H1 (cell line): ENCODE measurements around the gene TBC1D22A. TPM values are rescaled to one million over a fixed set of nuclear protein-coding genes. Genes with fewer than 3 reads are reported as not detected.
A peak's percentile ranks its signal among the peaks of the same experiment; 100 is the strongest.

Experiments used
- CTCF ChIA-PET: fragments of 300-600 bp; sonication (Branson Sonifier 250); formaldehyde crosslinking; loops from one replicate; lab custom pipeline; 2021; ENCODE audit not compliant: partially characterized antibody; lab: Charles Lee
- POLR2A ChIA-PET: fragments of 300-600 bp; sonication (Branson Sonifier 250); formaldehyde crosslinking; loops from one replicate; lab custom pipeline; 2021; ENCODE audit warnings: inconsistent platforms; ENCODE audit not compliant: partially characterized antibody; lab: Charles Lee
- DNase-seq, 2 experiments: peaks; one replicate each; pipeline versions ENCODE4 v3.0.0 to v3.0.0-alpha.2; 2010 to 2022; ENCODE audit warnings: low spot score in 2 of 2, low read depth in 1 of 2, mixed read lengths in 1 of 2
- FAIRE-seq: peaks from 2 replicates; lab custom pipeline; 2011; peaks lifted over from hg19 to GRCh38; lab: Jason Lieb, UNC
- H2AFZ ChIP-seq: 2 replicates; pipeline ENCODE4 v1.8.1; 2012; ENCODE audit warnings: low read length, inconsistent platforms
- H2AK5ac ChIP-seq: 2 replicates; pipeline ENCODE4 v1.6.1; 2013; ENCODE audit warnings: low read depth, low read length
- H2BK120ac ChIP-seq: replicated peaks from 2 replicates; pipeline ENCODE3; 2013; ENCODE audit warnings: low read depth, low read length, inconsistent platforms
- H2BK12ac ChIP-seq: 2 replicates; pipeline ENCODE4 v1.6.1; 2013; ENCODE audit warnings: low read depth, low read length
- H2BK15ac ChIP-seq: 2 replicates; pipeline ENCODE4 v1.6.1; 2013; ENCODE audit warnings: low read length
- H2BK20ac ChIP-seq: 2 replicates; pipeline ENCODE4 v1.6.1; 2013; ENCODE audit warnings: low read length
- H2BK5ac ChIP-seq: 2 replicates; pipeline ENCODE4 v1.6.1; 2013; ENCODE audit warnings: low read depth, low read length
- H3K14ac ChIP-seq: 2 replicates; pipeline ENCODE4 v1.6.1; 2013; ENCODE audit warnings: inconsistent platforms; ENCODE audit not compliant: insufficient read length
- H3K18ac ChIP-seq: 2 replicates; pipeline ENCODE4 v1.6.1; 2013; ENCODE audit warnings: low read length; ENCODE audit errors: extremely low read depth
- H3K23ac ChIP-seq: 2 replicates; pipeline ENCODE4 v1.6.1; 2013; ENCODE audit warnings: inconsistent platforms; ENCODE audit not compliant: insufficient read length
- H3K23me2 ChIP-seq: 2 replicates; pipeline ENCODE4 v1.6.1; 2013; ENCODE audit warnings: low read depth, low read length
- H3K27ac ChIP-seq: 2 replicates; pipeline ENCODE4 v1.6.1; 2011; ENCODE audit warnings: low read depth, low read length, inconsistent platforms
- H3K27me3 ChIP-seq, 4 experiments: replicated peaks in 1 of 4; 1 replicate in 1 of 4; 2 replicates in 3 of 4; pipeline versions ENCODE4 v1.6.1 to v1.8.1; 2011 to 2013; ENCODE audit warnings: low read length in 3 of 4, mild to moderate bottlenecking in 3 of 4, inconsistent platforms in 2 of 4, mixed read lengths in 2 of 4, moderate library complexity in 1 of 4; ENCODE audit not compliant: control insufficient read depth in 3 of 4, insufficient read depth in 3 of 4; ENCODE audit errors: extremely low read depth in 1 of 4
- H3K36me3 ChIP-seq, 4 experiments: 2 replicates each; pipeline versions ENCODE4 v1.6.1 to v1.8.1; 2011 to 2013; ENCODE audit warnings: mild to moderate bottlenecking in 4 of 4, low read length in 3 of 4, moderate library complexity in 2 of 4, control low read depth in 1 of 4, inconsistent platforms in 1 of 4; ENCODE audit not compliant: insufficient read depth in 4 of 4, control insufficient read depth in 2 of 4
- H3K4ac ChIP-seq: replicated peaks from 2 replicates; pipeline ENCODE3; 2013; ENCODE audit warnings: low read length, low read depth, mixed read lengths, inconsistent platforms; ENCODE audit not compliant: insufficient read length
- H3K4me1 ChIP-seq, 4 experiments: replicated peaks in 1 of 4; 1 replicate in 1 of 4; 2 replicates in 3 of 4; pipeline versions ENCODE4 v1.6.1 to v1.8.1; 2011 to 2013; ENCODE audit warnings: low read length in 3 of 4, inconsistent platforms in 2 of 4, mixed read lengths in 1 of 4; ENCODE audit not compliant: insufficient read depth in 4 of 4, control insufficient read depth in 3 of 4
- H3K4me2 ChIP-seq, 2 experiments: 2 replicates each; pipeline versions ENCODE4 v1.6.1 to v1.8.1; 2011 to 2013; ENCODE audit warnings: low read depth in 2 of 2, low read length in 2 of 2, control low read depth in 1 of 2, inconsistent platforms in 1 of 2, mild to moderate bottlenecking in 1 of 2; ENCODE audit not compliant: insufficient read depth in 1 of 2
- H3K4me3 ChIP-seq, 4 experiments: fragments of 200-600, 300-600 bp in 1 of 4; sonication (generic), shearing (Covaris generic), sonication (Bioruptor Twin) in 1 of 4; 2 replicates each; pipeline versions ENCODE4 v1.5.1 to v1.8.1; 2011 to 2016; ENCODE audit warnings: low read length in 4 of 4, low read depth in 3 of 4, control low read depth in 2 of 4, inconsistent platforms in 2 of 4, mild to moderate bottlenecking in 2 of 4, mixed read lengths in 1 of 4, moderate library complexity in 1 of 4; ENCODE audit not compliant: insufficient read depth in 2 of 4; ENCODE audit errors: extremely low read depth in 1 of 4
- H3K56ac ChIP-seq: replicated peaks from 2 replicates; pipeline ENCODE3; 2013; ENCODE audit warnings: low read depth, mild to moderate bottlenecking, mixed read lengths, low read length, inconsistent platforms; ENCODE audit not compliant: insufficient read length
- H3K79me1 ChIP-seq: 2 replicates; pipeline ENCODE4 v1.6.1; 2013; ENCODE audit warnings: low read depth, low read length, control low read depth
- H3K79me2 ChIP-seq, 2 experiments: 2 replicates each; pipeline versions ENCODE4 v1.6.1 to v1.8.1; 2012 to 2013; ENCODE audit warnings: low read length in 2 of 2, mild to moderate bottlenecking in 2 of 2, inconsistent platforms in 1 of 2; ENCODE audit not compliant: insufficient read depth in 2 of 2, control insufficient read depth in 1 of 2
- H3K9ac ChIP-seq, 4 experiments: replicated peaks in 1 of 4; 1 replicate in 1 of 4; 2 replicates in 3 of 4; pipeline versions ENCODE4 v1.6.1 to v1.8.1; 2011 to 2013; ENCODE audit warnings: low read depth in 3 of 4, low read length in 3 of 4, control low read depth in 2 of 4, mild to moderate bottlenecking in 2 of 4, moderate library complexity in 2 of 4, inconsistent platforms in 1 of 4; ENCODE audit errors: extremely low read depth in 1 of 4
- H3K9me3 ChIP-seq, 2 experiments: 2 replicates each; pipeline versions ENCODE4 v1.6.1 to v1.8.1; 2012 to 2013; ENCODE audit warnings: mild to moderate bottlenecking in 2 of 2, moderate library complexity in 2 of 2, control low read depth in 1 of 2, inconsistent platforms in 1 of 2, low read depth in 1 of 2, low read length in 1 of 2, mixed read lengths in 1 of 2; ENCODE audit not compliant: insufficient read depth in 2 of 2
- H4K20me1 ChIP-seq, 2 experiments: replicated peaks in 1 of 2; 2 replicates each; pipeline versions ENCODE3 to v1.8.1; 2011 to 2013; ENCODE audit warnings: inconsistent platforms in 2 of 2, low read length in 2 of 2, mild to moderate bottlenecking in 1 of 2; ENCODE audit not compliant: insufficient read depth in 2 of 2, control insufficient read depth in 1 of 2
- H4K5ac ChIP-seq: 2 replicates; pipeline ENCODE4 v1.6.1; 2013; ENCODE audit warnings: low read length, low read depth, mixed read lengths, inconsistent platforms; ENCODE audit not compliant: insufficient read length
- H4K8ac ChIP-seq: 2 replicates; pipeline ENCODE4 v1.8.0; 2013; ENCODE audit warnings: mild to moderate bottlenecking, moderate library complexity, low read length, inconsistent platforms; ENCODE audit not compliant: insufficient read depth; ENCODE audit errors: extremely low read depth
- H4K91ac ChIP-seq: replicated peaks from 2 replicates; pipeline ENCODE3; 2013; ENCODE audit warnings: low read length, mixed read lengths, inconsistent platforms; ENCODE audit not compliant: insufficient read length
- CTBP2 ChIP-seq: IDR thresholded peaks from 2 replicates; pipeline ENCODE4 v1.7.0; 2011; ENCODE audit warnings: borderline replicate concordance, mild to moderate bottlenecking, moderate library complexity, mixed read lengths, low read length; ENCODE audit not compliant: insufficient read depth, insufficient read length
- EZH2 ChIP-seq: fragments of 200-600 bp; sonication (generic); IDR thresholded peaks from 2 replicates; pipeline ENCODE4 v1.7.1; 2012; ENCODE audit warnings: low read depth, mild to moderate bottlenecking, moderate library complexity, low read length, inconsistent platforms; ENCODE audit not compliant: severe bottlenecking
- HDAC2 ChIP-seq, 2 experiments: fragments of 300-600 bp in 1 of 2; sonication (generic) in 1 of 2; IDR thresholded peaks; 2 replicates each; pipeline ENCODE4 v1.6.1; 2011 to 2012; ENCODE audit warnings: low read depth in 2 of 2, low read length in 2 of 2, mild to moderate bottlenecking in 2 of 2, moderate library complexity in 2 of 2, borderline replicate concordance in 1 of 2, inconsistent platforms in 1 of 2
- NRF1 ChIP-seq: IDR thresholded peaks from 2 replicates; pipeline ENCODE4 v1.6.1; 2011; ENCODE audit warnings: mild to moderate bottlenecking, low read depth, low read length, improper control_type of control experiment
- RXRA ChIP-seq: IDR thresholded peaks from 2 replicates; pipeline ENCODE4 v1.6.1; 2011; ENCODE audit warnings: low read depth, mild to moderate bottlenecking, low read length, moderate library complexity; ENCODE audit not compliant: insufficient read depth
- SIX5 ChIP-seq: IDR thresholded peaks from 2 replicates; pipeline ENCODE4 v1.6.1; 2011; ENCODE audit warnings: mild to moderate bottlenecking, low read depth, low read length
- SUZ12 ChIP-seq: fragments of 200-600 bp; sonication (generic); IDR thresholded peaks from 2 replicates; pipeline ENCODE4 v1.6.1; 2012; ENCODE audit warnings: mild to moderate bottlenecking, inconsistent platforms, low read length, moderate library complexity, mixed read lengths
- WGBS, 2 experiments: shearing (Covaris generic) in 1 of 2; methylation state at CpG; one replicate each; pipeline versions ENCODE4 v1.1.6 to v1.1.7; 2013 to 2015; ENCODE audit warnings: low lambda C conversion rate in 2 of 2, mixed read lengths in 2 of 2, inconsistent platforms in 1 of 2, low coverage in 1 of 2, missing lambda C conversion rate in 1 of 2; ENCODE audit not compliant: insufficient replicate concordance in 2 of 2, insufficient coverage in 1 of 2, insufficient read length in 1 of 2; ENCODE audit errors: extremely low coverage in 1 of 2, missing lambda C conversion rate in 1 of 2; 5-methylcytosine and 5-hydroxymethylcytosine counted together
- polyA plus RNA-seq, 7 experiments: library from polyadenylated mRNA; depleted of rRNA in 3 of 7; stranded (reverse) in 5 of 7; unstranded in 2 of 7; fragments of >200 nt in 5 of 7; fragments of 200-250 nt in 2 of 7; gene quantifications; 1 replicate in 5 of 7; 2 replicates in 1 of 7; 4 replicates in 1 of 7; pipeline versions ENCODE4 v1.2.1 to v1.2.3, GENCODE V29; 2011 to 2013; ENCODE audit warnings: missing spikeins in 2 of 7, mixed read lengths in 2 of 7
- total RNA-seq: library from RNA; stranded (reverse); fragmentation: NEBNext Ultra II Directional; extraction: Animal tissue kit (Norgen Biotek cat#: 25700); gene quantifications from 2 replicates; pipeline ENCODE4 v1.2.1, GENCODE V29; 2021

TBC1D22A gene
- total and polyA plus RNA-seq, 2 of the 8 experiments (the other 6 are each of a cell fraction or from before 2014, with no cell fraction given), result 11.9 to 18.4 TPM

DNA sequence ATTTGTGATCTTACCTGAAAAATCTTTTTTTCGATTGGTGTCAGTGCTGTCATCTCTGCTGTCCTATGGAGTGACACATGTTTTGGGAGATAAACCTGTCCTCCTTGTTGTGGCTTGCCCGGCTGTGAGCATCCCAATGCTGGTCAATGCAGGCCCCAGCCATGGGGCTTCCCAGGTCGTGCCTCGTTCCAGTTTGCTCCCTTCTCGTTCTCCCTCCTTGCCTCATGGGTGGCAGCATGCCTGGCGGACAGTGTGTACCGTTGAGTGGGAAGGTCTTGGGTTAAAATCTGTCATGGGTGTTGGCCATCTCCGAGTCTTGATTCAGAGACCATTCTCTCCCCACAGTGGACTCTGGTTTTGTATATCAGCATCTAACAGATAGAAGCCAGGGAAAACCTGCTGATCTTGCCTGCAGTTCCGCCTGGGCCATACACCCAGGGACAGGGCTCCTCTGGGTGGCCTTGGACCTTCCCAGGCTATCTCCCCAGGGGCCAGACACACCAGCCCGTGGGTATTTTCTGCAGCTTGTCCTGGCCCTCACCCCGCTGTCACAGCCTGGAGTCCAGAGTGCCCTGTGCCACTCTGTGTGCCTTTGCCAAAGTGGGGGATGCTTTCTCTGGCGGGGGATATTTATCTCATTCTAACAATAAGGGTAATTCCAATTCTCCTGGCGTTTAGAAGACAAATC lies 208.1 kb downstream of the TBC1D22A start:
- H3K14ac ChIP-seq, result no peak overlapping the region
- H3K79me1 ChIP-seq, result peaks cover 2% of the 10 kb centered on the region; the same call in 1 of the 2 replicates
- no peak overlapping the region for H3K27ac ChIP-seq
- FAIRE-seq (no peak), DNase-seq (no peak)
- no peak overlapping the region for H3K4ac ChIP-seq
- WGBS, 2 experiments, result 87% methylated on average over 13 of the region's 13 CpGs; no CpG with 5 or more reads in 1 of the 2 experiments
- H2AK5ac ChIP-seq, result peak overlapping the region; percentile 82; the same call in 1 of the 2 replicates
- H3K4me1 ChIP-seq, result peaks cover 0 to 6% (median 2%) of the 10 kb centered on the region in 4 experiments; a peak in 5 of 7 replicates
- no peak overlapping the region for H3K9ac ChIP-seq
- H3K9me3 ChIP-seq, result no peaks in the 10 kb centered on the region
- H4K5ac ChIP-seq, result no peak overlapping the region
- no peak overlapping the region for H3K4me3 ChIP-seq
- ChIA-PET POLR2A (interaction anchor here (0.7 kb wide), 1 partner anchor 297 kb away, joined by 3 read pairs; no protein-coding TSS in a partner anchor), CTCF (no interaction called here)
- H2BK5ac ChIP-seq, result no peak overlapping the region
- no peaks in the 10 kb centered on the region for H3K27me3 ChIP-seq
- no peak overlapping the region for H3K18ac ChIP-seq
- no peak overlapping the region for H2BK15ac ChIP-seq
- no peak overlapping the region for H4K91ac ChIP-seq
- 0 out of 2 replicates have a peak overlapping the region, but pooled peaks have one; percentile 17 for H2BK12ac ChIP-seq
- H3K23me2 ChIP-seq, result no peaks in the 10 kb centered on the region
- no peak overlapping the region for H3K23ac ChIP-seq
- no peaks in the 10 kb centered on the region for H3K79me2 ChIP-seq
- H4K8ac ChIP-seq, result no peak overlapping the region
- H3K36me3 ChIP-seq, result no peaks in the 10 kb centered on the region
- H3K4me2 ChIP-seq, result no peak overlapping the region
- no peak overlapping the region for H2BK120ac ChIP-seq
- H3K56ac ChIP-seq, result no peak overlapping the region
- H4K20me1 ChIP-seq, result peaks cover 0 to 2% of the 10 kb centered on the region in 2 experiments
- TF ChIP-seq SIX5 (no peak), CTBP2 (no peak), SUZ12 (no peak), RXRA (no peak), HDAC2 (IDR thresholded peaks at IDR 0.05; ENCODE audit: borderline replicate concordance in 1 of 2, low read depth in 2 of 2, low read length in 2 of 2) (no peak), EZH2 (no peak), NRF1 (no peak)
- H2AFZ ChIP-seq, result no peak overlapping the region
- no peak overlapping the region for H2BK20ac ChIP-seq
